NCI-H82 (cell line): ENCODE data around the gene KIDINS220.
A peak's percentile ranks its signal among the peaks of the same experiment; 100 is the strongest.

Experiments
- DNase-seq: peaks from one replicate; lab custom pipeline; 2025; lab: John Stamatoyannopoulos, UW

The KIDINS220 gene

DNA sequence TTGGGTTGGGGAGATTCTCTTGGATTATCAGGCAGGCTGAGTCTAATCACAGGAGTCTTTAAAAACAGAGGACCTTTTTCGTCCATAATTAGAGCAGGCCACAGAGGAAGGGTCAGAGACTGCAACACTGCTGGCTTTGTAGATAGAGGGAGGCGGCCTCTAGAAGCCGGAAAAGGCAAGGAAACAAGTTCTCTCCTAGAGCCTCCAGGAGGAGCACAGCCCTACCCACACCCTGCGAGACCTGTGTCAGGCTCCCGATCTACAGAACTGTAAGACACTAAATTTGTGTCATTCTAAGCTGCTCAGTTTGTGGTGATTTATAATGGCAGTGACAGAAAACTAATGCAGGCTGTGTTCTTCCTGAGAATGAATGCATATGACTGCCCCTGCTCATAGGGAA lies 140.2 kb downstream of the KIDINS220 start:
- DNase-seq, result no peak

DNA sequence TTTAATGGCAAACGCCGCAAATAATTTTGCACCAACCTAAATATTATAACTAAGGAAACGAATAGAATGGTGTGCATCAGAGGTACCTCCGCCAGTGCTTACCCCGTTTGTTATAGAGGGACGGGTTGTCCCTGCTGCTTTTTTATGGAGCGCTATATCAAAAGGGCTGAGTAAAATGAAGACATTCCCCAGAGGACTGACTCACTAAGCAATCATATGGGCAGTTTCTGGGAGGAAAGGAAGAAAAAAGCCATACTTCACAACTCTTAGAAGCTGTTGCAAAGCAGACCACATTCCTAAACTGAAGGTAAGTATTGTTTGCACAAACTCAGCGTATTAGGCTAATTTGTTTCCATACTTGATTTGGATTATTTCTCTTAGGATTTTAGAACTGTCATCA lies 142.7 kb downstream of the KIDINS220 start:
- no peak for DNase-seq

DNA sequence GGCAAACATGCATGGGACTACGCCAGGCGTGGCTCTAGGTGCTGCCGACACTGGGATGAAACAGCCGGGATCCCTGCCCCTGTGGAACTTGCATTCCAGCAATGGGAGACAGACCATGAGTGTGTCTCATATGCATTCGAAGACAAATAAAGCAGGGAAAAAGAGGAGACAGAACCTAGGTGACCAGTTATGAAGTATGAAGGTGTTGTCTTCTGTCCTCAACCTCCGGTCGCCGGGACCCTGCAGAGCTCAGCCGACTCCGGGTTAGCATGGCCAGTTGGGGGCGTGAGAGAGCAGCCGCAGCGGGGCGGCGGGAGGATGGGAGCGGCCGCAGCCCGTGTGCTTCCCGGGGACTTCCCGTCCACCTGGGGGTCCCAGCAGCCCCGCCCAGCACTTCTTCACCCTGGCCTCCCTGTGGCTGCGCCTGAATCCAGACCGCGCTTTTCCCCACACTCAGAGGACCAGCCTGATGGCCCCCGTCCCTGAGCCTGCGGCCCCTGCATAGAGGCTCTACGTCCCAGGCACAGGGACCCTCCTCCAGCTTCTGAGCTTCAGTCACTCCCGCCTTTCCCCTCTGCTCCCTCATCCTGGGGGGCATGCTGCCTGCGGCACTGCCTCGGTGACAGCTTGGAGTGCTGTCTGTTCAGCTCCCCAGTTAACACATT lies 144.1 kb downstream of the KIDINS220 start:
- DNase-seq, result peak; percentile 75

DNA sequence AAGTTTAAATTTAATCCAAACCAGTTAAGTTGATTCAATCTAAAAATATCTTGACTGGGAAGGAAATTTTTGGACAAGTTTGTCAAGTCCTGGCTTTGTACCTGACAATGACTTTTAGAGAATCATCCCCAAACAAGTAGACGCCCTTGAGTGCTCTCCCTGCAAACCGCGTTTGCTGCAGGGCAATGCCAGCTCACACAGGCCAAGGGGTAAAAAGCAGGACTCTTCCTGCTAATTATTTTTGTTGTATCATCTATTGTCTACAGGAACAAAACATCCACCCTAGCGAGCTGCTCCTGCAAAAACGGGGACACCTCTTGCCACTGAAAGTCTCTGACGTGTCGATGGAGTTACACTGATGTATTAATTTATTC lies 144.6 kb downstream of the KIDINS220 start:
- no peak for DNase-seq

DNA sequence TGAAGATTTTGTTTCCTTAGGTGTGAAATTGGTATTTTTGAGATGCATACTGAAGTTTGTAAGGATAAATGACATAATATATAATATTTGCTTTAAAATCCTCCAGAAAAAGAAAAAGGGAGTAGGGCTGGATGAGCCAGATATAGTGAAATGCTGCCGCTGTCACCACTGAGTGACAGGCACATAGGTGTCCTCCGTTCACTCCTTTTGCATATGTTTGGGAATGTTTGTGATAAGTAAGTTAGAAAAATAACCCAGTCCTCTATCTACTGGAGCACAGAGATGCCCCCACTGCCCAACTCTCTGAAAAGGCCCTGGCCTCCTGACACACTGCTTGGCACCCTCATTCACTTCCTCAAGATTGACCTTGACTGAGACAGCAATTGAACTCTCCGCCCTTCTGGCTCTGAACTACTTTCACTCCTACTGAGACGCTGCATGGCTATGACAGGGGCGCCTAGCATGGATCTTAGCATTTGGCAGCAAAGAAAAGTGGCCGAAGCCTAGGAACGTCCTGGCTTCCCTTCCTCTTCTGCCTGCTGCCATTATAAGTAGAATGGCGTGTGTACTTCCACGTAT lies 145.5 kb downstream of the KIDINS220 start:
- DNase-seq, result no peak

DNA sequence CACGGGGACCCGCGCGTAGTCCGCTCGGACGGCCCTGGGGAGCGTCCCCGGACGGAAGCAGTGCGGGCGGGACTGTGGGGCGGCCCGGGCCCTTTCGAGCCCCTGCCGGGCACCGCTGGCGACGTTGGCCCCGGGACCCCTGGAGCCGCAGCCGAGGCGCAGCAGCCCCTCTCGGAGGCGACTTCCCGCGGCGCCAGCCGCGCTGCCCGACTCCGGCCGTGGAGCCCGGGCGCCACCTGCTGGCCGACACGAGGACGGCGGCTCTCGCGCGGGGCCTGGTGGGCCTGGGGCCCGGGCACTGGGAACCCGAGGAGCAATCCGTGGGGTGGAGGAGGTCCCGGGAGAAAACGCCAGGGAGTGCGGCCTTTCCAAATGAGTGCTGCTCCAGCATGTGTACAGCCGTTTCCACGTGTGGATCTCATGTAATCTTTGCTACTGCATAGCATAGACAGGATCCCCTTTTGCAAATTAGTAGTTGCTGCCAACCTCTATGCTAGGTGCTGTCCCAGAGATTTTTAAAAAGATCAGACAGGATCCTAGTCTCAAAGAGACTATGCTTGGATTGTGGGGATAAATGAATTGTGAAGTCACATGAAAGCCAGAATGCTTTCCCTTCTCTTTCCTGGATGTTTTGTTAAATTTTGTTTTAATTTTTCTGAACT lies 151.6 kb downstream of the KIDINS220 start:
- DNase-seq, result peak; percentile 76

DNA sequence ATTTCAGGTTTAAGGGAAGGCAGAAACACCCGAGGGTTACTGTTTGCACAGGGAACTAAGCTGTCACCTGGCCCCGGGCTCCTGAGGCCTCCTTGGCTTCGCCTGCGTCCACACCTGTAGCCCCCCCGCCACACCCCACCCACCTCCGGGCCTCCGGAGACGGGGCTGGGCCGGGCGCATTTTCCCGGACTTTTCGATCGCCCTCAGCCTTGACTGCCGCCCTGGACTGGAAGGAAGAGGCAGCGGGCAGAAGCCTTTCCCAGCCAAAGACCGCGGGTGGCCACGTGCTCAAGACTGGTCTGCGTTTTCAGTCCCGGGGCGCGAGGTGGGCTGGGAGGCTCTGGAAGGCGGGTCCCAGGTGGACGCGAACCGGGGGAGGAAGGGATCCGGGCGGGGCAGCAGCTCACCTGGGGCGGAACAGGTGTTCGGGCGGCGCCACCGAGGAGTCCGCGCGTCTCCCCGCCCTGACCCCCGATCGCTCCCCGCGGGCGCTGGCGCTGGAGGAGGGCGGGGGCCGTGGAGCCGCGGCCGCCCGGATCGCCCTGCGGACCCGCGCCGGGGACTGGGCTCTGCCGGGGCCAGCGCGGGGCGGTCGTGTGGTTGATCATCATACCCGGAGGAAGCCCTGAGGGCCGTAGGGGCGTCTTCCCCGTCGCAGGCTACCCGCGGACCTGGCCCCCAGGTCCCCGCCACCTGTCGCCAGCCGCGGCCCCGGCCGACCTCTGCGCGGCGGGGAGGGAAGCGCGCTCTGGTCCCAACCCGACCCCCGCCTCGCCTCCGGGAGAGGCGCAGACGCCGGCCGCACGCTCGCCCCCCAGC lies 152.3 kb downstream of the KIDINS220 start:
- peak; percentile 64 for DNase-seq

DNA sequence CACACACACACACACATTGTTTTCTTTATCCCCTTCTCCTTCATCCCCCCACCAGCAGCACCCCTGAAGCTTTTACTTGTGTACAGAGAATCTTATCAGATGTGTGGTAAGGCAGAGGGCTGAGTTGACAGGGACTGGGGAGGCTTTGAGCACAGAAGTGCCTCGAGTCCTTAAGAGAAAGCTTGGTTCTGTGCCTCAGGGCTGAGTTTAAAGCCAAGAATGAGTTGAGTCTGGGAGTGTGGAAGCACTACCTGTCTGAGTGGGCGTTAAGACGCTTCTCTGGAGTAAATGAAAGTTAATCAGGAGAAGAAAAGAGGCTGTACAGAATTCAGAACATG lies 152.9 kb downstream of the KIDINS220 start:
- DNase-seq, result peak; percentile 62

DNA sequence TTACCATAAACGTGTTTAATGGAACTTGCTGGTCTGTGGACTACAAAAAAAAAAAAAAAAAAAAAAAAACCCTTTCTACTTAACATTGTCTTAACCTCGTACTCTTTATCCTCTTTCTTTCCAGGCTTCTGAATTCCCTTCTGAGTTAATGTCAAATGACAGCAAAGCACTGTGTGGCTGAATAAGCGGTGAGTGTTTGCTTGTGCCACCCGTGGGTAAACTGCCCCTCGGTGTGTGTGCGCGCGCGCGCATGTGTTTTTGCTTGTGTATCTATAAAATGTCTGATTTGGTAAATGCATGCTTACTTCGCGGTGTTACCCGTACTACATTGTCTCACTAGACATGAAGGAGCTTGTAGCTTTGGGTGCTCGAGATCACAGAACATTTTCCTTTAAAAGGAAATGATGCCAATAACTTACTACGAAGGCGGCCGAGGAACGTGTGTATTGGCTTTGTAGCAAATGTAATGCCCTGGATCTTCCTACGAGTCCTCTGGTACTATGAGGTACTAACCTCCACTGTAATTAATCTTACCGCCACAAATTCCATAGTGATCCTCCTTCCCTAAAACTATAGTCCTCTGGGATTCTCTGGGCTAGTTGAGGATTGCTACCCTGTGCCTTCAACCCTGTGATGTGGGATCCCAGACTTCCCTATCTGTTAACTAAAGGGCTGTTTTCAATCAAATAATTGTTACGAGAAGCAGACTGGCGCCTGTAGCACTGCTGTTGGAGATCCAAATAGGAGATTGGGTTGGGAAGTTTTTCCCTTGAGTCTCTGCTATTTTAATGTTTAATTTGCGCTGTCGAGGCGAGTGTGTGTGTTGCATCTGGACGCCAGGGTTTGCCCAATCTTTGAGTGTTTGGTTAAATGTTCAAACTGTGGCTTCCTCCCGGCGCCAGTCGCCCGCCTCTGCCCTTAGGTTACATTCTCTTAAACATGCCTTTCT lies 154.4 kb downstream of the KIDINS220 start:
- DNase-seq, result peak; percentile 64

DNA sequence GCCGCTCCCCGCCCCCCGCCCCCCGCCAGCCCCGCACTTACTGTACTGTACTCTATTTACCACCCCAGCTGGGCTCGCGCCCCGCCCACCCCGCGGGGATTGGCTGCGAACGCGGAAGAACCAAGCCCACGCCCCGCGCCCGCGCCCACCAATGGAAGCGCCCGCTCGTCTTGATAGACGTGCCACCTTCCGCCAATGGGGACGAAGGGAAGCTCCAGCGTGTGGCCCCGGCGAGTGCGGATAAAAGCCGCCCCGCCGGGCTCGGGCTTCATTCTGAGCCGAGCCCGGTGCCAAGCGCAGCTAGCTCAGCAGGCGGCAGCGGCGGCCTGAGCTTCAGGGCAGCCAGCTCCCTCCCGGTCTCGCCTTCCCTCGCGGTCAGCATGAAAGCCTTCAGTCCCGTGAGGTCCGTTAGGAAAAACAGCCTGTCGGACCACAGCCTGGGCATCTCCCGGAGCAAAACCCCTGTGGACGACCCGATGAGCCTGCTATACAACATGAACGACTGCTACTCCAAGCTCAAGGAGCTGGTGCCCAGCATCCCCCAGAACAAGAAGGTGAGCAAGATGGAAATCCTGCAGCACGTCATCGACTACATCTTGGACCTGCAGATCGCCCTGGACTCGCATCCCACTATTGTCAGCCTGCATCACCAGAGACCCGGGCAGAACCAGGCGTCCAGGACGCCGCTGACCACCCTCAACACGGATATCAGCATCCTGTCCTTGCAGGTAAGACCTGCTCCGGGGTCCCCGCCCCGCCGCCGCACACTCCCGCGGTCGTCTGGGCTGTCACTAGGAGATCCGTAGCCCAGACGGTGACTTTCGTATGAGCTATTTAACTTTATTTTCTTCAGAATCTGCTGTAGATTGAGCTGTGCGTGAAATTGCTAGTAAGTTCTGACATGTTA lies 155.4 kb downstream of the KIDINS220 start, which contains the start of gene ID2:
TSS of gene ID2 (plus strand) at position 271 of the 907 bp plus-strand sequence. CDS start at position 381, 110 bp downstream.
- DNase-seq, result peak; percentile 99

DNA sequence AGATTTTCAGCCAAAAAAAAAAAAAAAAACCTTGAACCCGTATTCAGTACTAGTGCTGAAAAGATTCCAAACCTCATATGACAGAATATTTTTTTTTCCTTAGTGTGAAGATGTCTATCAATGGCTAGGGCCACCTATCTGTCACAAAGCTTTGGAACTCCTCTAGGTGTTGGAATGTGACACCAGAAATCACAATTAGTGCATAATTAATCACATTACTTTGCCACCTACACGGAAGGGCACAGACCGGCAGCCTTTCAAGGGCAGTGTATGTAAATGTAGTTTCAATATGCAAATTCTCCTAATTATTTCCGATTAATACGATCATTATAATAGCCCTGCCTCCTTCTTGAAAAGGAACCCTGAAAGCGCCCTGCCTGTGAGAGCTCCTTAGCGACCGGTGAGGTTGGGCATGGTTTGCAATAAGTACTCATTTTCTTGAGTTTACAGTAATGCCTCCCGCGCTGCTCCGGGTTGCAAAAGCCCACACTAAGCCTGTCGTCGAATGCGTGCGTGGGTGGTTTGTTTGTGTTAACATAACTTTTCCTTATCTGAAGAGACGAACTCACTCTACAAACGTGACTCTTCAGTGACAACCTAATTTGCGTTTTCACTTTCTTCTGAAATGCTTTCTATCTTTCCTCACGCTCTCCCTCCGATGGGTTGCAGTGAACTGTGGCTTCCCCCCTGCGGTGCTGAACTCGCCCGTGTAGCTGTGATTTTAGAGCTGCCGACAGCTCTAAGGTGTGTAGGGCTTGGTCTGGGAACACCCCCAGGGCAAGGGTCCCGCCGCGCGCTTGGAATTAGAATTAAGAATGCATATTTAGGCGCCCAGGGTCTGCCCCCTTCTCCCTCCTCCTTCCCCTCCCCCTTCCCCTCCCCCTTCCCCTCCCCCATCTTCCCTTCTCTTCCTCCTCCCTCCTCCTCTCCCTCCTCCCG lies 156.3 kb downstream of the KIDINS220 start:
- peak; percentile 86 for DNase-seq

DNA sequence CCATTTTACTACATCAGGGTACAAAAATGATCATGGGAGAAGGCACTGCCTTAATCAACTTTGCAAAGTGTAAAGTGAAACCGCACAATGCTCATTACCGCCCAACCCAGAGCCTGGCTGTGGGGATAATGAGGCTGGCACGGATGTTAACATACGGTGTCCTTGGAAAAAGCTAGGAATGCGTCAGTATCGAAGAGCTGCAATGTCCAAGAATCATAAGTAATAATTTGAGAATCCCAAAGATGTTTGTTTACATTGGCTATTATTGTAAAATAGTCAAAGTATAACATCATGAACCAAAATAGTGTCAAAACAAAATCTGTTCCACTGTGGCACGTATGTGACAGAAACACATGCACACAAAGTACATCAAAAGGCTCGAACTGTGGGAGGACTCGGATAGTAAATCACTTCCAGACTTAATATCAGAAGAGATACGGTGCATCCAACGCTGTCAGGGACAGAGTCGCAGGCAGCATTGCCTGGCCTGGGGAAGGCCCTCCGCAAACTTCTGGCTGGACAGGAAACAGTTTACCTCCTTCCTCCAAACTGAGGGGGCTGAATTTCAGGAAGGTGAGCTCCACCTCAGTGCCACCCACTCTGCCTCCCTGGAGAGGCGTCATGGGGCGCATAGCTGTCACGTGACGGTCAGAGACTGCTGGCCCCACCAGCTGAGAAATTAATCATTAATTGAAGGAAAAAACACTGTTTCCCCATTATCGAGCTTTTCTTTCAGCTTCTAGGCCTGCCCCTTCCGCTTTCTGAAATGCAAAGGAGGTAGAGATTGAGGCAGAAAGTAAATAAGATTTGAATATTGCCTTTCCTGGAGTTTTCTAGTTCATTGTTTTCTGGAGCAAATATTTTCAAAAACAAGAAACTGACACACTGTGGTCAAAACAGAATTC lies 157.3 kb downstream of the KIDINS220 start:
- DNase-seq, result peak; percentile 46

DNA sequence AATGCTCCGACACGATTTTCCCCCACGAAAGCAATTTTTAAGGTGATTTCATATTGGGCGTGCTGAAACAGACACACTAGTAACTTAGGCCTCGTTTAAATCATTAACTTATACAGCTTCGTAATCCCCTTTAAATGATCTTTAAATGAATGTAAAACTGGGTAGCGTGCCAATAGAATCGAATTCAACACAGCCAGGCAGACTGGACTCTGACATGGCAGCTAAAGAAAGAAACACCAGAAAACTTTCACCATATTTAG lies 157.9 kb downstream of the KIDINS220 start:
- no peak for DNase-seq
